Fibroblast of peridontal ligament (primary cell): Measurements from ENCODE around the gene PELO.
"Not testable (repeated sequence)": the region's sequence is repeated elsewhere in the genome, so short reads cannot be mapped to it uniquely, and the experiment has no call there.

ENCODE experiments used
- DNase-seq: peaks from one replicate; pipeline ENCODE4 v3.0.0-alpha.2; 2010; ENCODE audit errors: extremely low read depth

PELO gene

GRCh38 chr5:52787600-52788504 is at the start of gene PELO, which contains the start of gene ITGA1:
Gene PELO (plus strand): TSS chr5:52787916. CDS start chr5:52800395, 12,479 bp downstream.
Gene ITGA1 (plus strand): TSS chr5:52787916. CDS start chr5:52788354, 438 bp downstream.
- peak; percentile 83 for DNase-seq

DNA sequence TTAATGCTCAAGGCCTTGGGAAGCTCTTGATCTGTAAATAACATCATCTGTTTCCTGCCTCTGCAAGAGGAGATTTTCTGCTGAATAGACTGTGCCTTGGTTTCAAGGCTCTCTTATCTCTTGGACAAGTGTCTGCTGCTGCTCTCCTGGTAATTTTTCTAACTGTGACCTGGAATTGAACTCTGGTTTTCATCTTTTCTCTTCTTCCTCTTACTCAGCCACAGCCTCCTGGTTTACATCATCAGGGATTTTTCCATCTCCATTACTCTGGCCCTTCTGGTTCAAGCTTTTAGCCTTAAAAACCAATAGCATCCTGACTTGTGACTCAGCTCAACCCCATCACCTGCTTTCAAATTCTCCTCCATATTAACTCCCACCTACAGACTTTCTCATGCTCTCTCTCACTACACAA is 49.6 kb upstream of the PELO start:
- no peak for DNase-seq

DNA sequence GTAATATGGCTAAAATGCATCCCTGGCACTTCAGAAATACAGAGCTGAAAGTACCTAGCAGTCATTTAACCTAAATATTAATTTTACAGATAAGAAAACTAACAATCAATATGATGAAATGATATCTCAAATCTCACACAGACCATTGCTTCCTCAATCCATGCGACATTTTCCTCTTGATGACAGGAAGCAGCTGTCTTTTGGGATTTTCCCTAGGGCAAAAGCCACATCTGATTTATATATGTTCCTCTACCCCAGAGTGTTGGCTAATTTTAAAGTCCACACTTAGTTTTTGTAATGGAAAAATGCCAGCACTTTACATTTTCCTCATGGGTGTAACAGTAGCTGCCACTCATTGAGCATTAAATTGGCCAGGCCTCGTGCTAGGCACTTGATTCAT is 47.7 kb upstream of the PELO start:
- DNase-seq, result no peak

- DNase-seq, result no peak
These were observed 44.7 kb upstream of the PELO start for GRCh38 chr5:52743012-52743411.

- DNase-seq, result no peak
These were observed 44.2 kb upstream of the PELO start for GRCh38 chr5:52743529-52743928.

DNA sequence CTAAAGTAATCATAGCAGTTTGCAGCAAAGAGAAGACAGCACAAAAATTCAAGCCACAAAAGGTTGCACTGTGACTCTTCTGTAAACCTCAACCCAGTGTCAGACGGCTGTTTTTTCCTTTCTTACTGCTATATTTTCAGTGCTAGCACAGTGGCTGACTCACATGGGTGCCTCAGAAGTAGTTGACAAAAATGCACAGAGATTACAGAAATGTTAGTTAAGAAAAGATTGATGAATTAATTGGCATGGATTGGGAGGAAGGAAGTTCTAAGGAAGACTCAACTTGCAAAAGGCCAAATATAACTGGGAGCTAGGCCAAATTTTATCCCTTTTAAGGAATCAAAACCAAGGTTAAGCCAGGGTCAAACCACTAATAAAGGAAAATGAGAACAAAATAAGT is 43.7 kb upstream of the PELO start:
- no peak for DNase-seq

GRCh38 chr5:52744867-52745458 is 42.8 kb upstream of the PELO start:
- not testable (repeated sequence) for DNase-seq

DNA sequence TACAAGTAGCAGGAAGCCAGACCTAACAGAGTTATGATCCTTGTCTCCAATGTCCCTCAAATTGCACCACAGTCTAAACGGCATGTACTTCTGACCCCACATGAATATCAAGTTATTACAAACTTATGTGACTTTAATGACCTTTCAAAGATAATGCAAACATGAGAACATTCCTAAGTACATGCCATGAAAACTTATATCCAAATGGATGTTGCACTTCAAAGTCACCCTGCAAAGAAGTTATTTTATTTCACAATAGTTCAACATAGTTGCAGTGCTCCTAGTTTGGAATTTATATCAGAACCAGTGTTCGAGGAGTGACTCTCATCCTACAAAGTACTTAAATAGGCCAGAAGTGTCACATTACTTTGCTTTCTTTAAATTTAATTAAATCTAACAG is 41.2 kb upstream of the PELO start:
- DNase-seq, result peak; percentile 57

DNA sequence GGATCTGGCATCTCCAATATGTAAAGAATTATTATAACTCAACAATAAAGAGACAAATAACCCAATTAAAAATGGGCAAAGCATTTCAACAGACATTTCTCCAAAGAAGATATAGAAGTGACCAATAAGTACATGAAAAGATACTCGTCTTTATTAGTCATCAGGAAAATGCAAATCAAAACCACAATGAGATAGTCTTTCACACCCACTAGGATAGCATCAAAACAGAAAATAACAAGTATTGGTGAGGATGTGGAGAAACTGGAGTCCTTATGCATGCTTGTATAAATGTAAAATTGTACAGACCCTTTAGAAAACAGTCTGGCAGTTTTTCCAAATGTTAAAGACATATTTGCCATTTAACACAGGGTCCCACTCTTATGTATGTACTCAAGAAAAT is 39.1 kb upstream of the PELO start:
- no peak for DNase-seq

DNA sequence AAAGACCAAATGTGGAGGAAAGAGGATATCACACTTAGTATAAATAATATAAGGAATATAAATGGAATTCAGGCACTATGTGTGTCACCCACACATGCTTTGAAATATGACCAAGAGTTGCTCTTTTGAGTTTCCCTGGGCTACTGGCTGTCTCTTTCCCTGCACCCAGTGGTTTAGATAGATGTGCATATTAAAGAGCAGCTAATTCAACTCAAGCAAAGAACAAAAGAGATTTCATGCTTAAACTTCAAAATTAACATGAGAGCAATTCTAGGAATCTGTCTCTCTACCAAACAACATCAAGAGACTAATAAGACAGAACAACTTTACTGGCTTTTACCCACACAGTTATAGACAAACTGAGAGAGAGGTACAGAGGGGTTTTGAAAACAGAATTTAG is 38.0 kb upstream of the PELO start:
- DNase-seq, result no peak

- DNase-seq, result no peak
These were observed 36.6 kb upstream of the PELO start for GRCh38 chr5:52751137-52751536.

GRCh38 chr5:52754051-52754450 is 33.7 kb upstream of the PELO start:
- DNase-seq, result no peak

GRCh38 chr5:52757527-52757926 is 30.2 kb upstream of the PELO start:
- no peak for DNase-seq

DNA sequence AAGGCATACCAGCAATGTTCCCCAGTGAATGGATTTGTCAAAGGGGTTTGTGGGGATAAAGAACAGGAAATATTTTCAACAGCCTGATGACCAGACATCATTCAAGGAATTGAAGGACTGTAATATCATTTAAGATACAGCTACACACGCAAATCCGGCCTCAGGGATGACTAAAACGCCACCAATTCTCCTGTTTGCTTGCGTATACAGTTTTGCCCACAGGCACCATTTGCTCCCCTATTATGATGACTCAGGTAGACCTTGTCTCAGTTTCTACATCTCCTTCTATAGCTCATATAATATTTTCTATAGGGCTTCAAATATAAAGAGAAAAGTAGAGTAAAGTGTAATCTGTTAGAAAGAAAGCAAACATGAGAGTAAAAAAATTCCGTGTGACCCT is 29.7 kb upstream of the PELO start:
- no peak for DNase-seq

DNA sequence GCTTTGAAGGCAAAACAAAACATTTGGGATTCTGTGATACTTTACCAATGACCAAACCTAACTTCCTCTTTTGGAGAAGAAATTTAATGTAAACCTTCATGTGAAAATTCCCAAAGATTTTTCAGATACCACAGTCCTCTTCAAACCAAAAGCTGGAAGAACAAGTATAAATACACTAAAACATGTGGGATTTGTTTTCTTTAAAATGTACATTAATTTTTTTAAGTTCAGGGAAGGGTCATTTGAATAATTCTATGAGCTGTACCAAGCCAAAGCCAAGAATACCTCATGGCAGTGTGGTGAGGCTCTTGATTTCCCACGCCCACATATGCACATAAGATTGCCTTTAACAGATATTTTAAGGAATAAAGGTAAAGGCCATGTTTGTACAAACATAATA is 28.4 kb upstream of the PELO start:
- DNase-seq, result peak; percentile 40

GRCh38 chr5:52760695-52761366 is 26.9 kb upstream of the PELO start:
- no peak for DNase-seq

DNA sequence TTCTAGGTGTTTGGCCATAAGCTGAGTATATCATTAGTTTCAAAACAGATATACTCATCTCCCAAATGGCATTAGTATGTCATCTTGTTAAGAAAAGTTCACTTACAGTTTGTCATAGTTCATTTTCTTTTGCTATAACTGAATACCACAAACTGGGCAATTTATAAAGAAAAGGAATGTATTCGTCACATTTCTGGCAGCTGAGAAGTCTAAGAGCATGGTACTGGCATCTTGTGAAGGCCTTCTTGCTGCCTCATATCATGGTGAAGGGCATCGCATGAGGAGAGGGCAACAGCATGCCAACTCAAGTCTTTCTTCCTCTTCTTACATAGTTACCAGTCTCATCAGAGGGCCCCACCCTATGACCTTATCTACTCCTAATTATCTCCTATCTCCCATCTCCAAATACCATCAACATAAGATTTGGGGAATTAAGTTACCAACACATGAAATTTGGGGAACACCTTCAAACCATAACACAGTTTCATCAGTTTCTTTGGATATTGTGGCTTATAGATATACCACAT is 20.4 kb upstream of the PELO start:
- DNase-seq, result peak; percentile 38

GRCh38 chr5:52767766-52768480 is 19.8 kb upstream of the PELO start:
- DNase-seq, result no peak

DNA sequence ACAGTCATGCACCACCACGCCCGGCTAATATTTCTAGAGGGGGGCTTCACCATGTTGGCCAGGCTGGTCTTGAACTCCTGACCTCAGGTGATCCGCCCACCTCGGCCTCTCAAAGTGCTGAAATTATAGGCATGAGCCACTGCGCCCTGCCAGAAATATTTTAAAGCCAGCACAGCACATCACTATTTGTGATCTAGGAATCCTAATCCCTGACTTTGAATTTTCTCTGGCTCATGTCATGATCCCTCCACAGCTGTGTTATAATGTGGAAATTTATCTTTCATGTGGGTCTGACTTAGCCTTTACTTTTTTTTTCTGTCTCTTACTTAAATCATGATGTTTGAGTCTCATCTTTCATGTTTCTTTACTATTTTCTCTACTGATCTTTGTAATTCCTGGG is 18.7 kb upstream of the PELO start:
- no peak for DNase-seq

DNA sequence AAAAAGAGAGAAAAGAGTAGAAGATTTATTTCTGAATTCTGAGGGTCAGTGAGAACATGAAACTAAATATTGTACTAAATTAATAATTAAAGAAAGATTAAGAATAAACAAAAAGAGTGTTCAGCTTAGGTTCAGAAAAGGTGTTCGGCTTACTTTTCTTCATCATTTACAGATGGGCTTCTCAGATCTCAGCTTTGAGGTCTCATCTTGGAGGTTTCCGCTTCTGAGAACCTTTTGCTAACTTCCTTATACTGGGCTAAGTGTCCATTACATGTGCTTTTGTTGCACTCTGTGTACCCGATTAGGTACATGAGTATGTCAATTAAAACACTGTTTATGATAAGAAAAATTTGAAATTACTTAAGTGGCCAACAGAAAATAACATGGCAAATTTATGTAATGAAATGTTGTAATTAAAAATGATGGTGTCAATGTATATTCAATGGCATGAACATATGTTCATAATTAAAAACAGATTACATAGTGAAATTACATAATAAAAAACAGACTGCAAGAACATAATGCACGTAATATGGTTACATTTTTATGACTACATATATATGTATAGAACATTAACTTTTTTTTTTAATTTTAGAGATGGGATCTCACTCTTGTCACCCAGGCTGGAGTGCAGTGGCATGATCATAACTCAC is 17.3 kb upstream of the PELO start:
- no peak for DNase-seq

DNA sequence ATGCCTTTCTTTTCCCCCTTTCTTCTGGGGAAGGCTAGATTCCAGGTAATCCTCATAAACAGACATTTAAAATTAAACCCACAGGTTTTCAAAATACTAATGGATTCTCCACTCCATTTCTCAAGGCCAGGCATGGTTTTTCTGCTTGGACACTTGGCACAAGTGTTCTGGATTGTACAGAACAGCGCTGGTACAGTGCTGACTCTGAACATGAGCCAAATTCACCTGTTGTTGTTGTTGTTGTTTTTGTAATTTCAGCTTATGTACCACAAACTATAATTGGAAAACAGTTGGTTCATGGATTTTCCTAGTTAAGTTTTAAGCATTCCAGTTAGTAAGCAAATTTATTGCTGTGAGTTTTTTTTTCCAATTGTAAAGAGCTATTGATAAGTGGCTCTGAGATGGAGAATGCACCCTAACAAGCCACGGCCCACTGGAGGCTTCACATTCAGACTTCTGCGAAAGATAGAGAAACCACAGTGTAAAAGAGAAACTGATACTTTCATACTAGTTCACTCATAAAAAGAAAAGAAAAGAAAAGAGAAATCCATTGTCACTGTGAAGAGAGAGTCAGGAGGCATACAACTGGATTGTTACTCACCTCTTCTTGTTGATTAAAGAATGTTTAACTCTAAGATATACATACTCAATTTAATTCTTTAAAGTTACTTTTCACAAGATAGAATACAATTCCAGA is 16.2 kb upstream of the PELO start:
- no peak for DNase-seq
